ENCODE data around the gene C22orf39. TPM values are rescaled to one million over a fixed set of nuclear protein-coding genes. Genes with fewer than 3 reads are reported as not detected.
"Not testable (repeated sequence)": the region's sequence is repeated elsewhere in the genome, so short reads cannot be mapped to it uniquely, and the experiment has no call there.

The C22orf39 gene
- total RNA-seq, 1 donor from 2014 or later, result 33.4 TPM

GRCh38 chr22:19450363-19451175, 3.1 kb upstream of the C22orf39 start:
- H3K4me3 Mint-ChIP-seq, result no peak overlapping the region
- H3K27ac Mint-ChIP-seq, result no peak overlapping the region
- H3K9me3 Mint-ChIP-seq, result no peaks in the 10 kb centered on the region
- peaks cover 19% of the 10 kb centered on the region for H3K36me3 Mint-ChIP-seq
- no peak for TF ChIP-seq CTCF (IDR thresholded peaks at IDR 0.05; ENCODE audit: unreplicated experiment)
- no peaks in the 10 kb centered on the region for H3K27me3 Mint-ChIP-seq (ENCODE audit: low read depth)
- no peak for DNase-seq (ENCODE audit: low spot score in 2 of 2, unreplicated experiment in 2 of 2)
- H3K4me1 Mint-ChIP-seq, result peaks cover 17% of the 10 kb centered on the region

- no peak overlapping the region for H3K4me3 Mint-ChIP-seq
- H3K4me1 Mint-ChIP-seq, result peaks cover 25% of the 10 kb centered on the region
- H3K27ac Mint-ChIP-seq, result no peak overlapping the region
- no peaks in the 10 kb centered on the region for H3K27me3 Mint-ChIP-seq (ENCODE audit: low read depth)
- peaks cover 8% of the 10 kb centered on the region for H3K36me3 Mint-ChIP-seq
- no peaks in the 10 kb centered on the region for H3K9me3 Mint-ChIP-seq
- no peak for DNase-seq (ENCODE audit: low spot score in 2 of 2, unreplicated experiment in 2 of 2)
- no peak for TF ChIP-seq CTCF (IDR thresholded peaks at IDR 0.05; ENCODE audit: unreplicated experiment)
Observed at GRCh38 chr22:19449422-19449767, 1.9 kb upstream of the C22orf39 start.

- H3K27me3 Mint-ChIP-seq (ENCODE audit: low read depth), result no peaks in the 10 kb centered on the region
- no peaks in the 10 kb centered on the region for H3K9me3 Mint-ChIP-seq
- H3K4me1 Mint-ChIP-seq, result peaks cover 25% of the 10 kb centered on the region
- peak overlapping the region; percentile 88 for H3K4me3 Mint-ChIP-seq
- peak overlapping the region; percentile 72 for H3K27ac Mint-ChIP-seq
- H3K36me3 Mint-ChIP-seq, result peaks cover 7% of the 10 kb centered on the region
- no peak for DNase-seq (ENCODE audit: low spot score in 2 of 2, unreplicated experiment in 2 of 2)
- no peak for TF ChIP-seq CTCF (IDR thresholded peaks at IDR 0.05; ENCODE audit: unreplicated experiment)
Observed at GRCh38 chr22:19448739-19449421, 1.4 kb upstream of the C22orf39 start.

GRCh38 chr22:19448076-19448607, 631 bp upstream of the C22orf39 start:
- peaks cover 7% of the 10 kb centered on the region for H3K36me3 Mint-ChIP-seq
- H3K4me1 Mint-ChIP-seq, result peaks cover 25% of the 10 kb centered on the region
- no peak for TF ChIP-seq CTCF (IDR thresholded peaks at IDR 0.05; ENCODE audit: unreplicated experiment)
- H3K27me3 Mint-ChIP-seq (ENCODE audit: low read depth), result no peaks in the 10 kb centered on the region
- peak overlapping the region; percentile 88 for H3K4me3 Mint-ChIP-seq
- no peaks in the 10 kb centered on the region for H3K9me3 Mint-ChIP-seq
- no peak for DNase-seq (ENCODE audit: low spot score in 2 of 2, unreplicated experiment in 2 of 2)
- H3K27ac Mint-ChIP-seq, result peak overlapping the region; percentile 89

GRCh38 chr22:19446603-19447329, 745 bp downstream of the C22orf39 start:
- no peak for TF ChIP-seq CTCF (IDR thresholded peaks at IDR 0.05; ENCODE audit: unreplicated experiment)
- peaks cover 3% of the 10 kb centered on the region for H3K36me3 Mint-ChIP-seq
- H3K9me3 Mint-ChIP-seq, result no peaks in the 10 kb centered on the region
- peaks cover 25% of the 10 kb centered on the region for H3K4me1 Mint-ChIP-seq
- H3K4me3 Mint-ChIP-seq, result peak overlapping the region; percentile 88
- no peak for DNase-seq (ENCODE audit: low spot score in 2 of 2, unreplicated experiment in 2 of 2)
- peak overlapping the region; percentile 96 for H3K27ac Mint-ChIP-seq
- no peaks in the 10 kb centered on the region for H3K27me3 Mint-ChIP-seq (ENCODE audit: low read depth)

GRCh38 chr22:19445279-19445982, 2.1 kb downstream of the C22orf39 start:
- peak overlapping the region; percentile 46 for H3K4me3 Mint-ChIP-seq
- DNase-seq (ENCODE audit: low spot score in 2 of 2, unreplicated experiment in 2 of 2); H3K27me3 Mint-ChIP-seq (ENCODE audit: low read depth); H3K9me3 Mint-ChIP-seq; H3K36me3 Mint-ChIP-seq: not testable (repeated sequence)
- peak overlapping the region; percentile 30 for H3K27ac Mint-ChIP-seq
- H3K4me1 Mint-ChIP-seq, result peaks cover 25% of the 10 kb centered on the region

Data from mesothelial cell of epicardium (in vitro differentiated cells).